Endothelial cell of umbilical vein (primary cell): ENCODE data around the gene MARK3. TPM values are rescaled to one million over a fixed set of nuclear protein-coding genes. Genes with fewer than 3 reads are reported as not detected.

Experiments used
- BruUV-seq: library from RNA; stranded (reverse); fragments of 400-500 nt; replicated peaks from 2 replicates; lab custom pipeline; 2021; lab: Mats Ljungman, UMichigan
- CTCF ChIA-PET: fragments of 300-600, 350-600 bp; sonication (Branson Sonifier 250); formaldehyde crosslinking; loops from one replicate; lab custom pipeline; 2021; ENCODE audit warnings: antibody characterized with exemption, inconsistent platforms; lab: Charles Lee
- POLR2A ChIA-PET: fragments of 300-600, 350-600 bp; sonication (Branson Sonifier 250); formaldehyde crosslinking; loops from one replicate; lab custom pipeline; 2021; ENCODE audit warnings: antibody characterized with exemption, inconsistent platforms; lab: Charles Lee
- DNase-seq: peaks from one replicate; pipeline ENCODE4 v3.0.0-alpha.2; 2011; ENCODE audit warnings: low read depth, low spot score
- FAIRE-seq: peaks from 2 replicates; lab custom pipeline; 2011; peaks lifted over from hg19 to GRCh38; lab: Jason Lieb, UNC
- H2AFZ ChIP-seq: 2 replicates; pipeline ENCODE4 v1.6.0; 2012; ENCODE audit warnings: low read depth, low read length, control low read depth, inconsistent platforms
- H3K27ac ChIP-seq: 2 replicates; pipeline ENCODE4 v1.5.1; 2011; ENCODE audit warnings: low read depth, mild to moderate bottlenecking, control low read depth, low read length, moderate library complexity; ENCODE audit not compliant: insufficient read depth
- H3K27me3 ChIP-seq, 2 experiments: 2 replicates each; pipeline versions ENCODE4 v1.6.0 to v1.6.1; 2011; ENCODE audit warnings: low read length in 2 of 2, mixed read lengths in 1 of 2; ENCODE audit not compliant: control insufficient read depth in 2 of 2, insufficient read depth in 2 of 2
- H3K36me3 ChIP-seq, 2 experiments: 2 replicates in 1 of 2; 3 replicates in 1 of 2; pipeline ENCODE4 v1.5.1; 2011; ENCODE audit warnings: low read length in 2 of 2, mild to moderate bottlenecking in 1 of 2, moderate library complexity in 1 of 2; ENCODE audit not compliant: control insufficient read depth in 2 of 2, insufficient read depth in 2 of 2; ENCODE audit errors: extremely low read depth in 1 of 2
- H3K4me1 ChIP-seq: 3 replicates; pipeline ENCODE4 v1.5.1; 2011; ENCODE audit warnings: mild to moderate bottlenecking, low read length; ENCODE audit not compliant: control insufficient read depth, insufficient read depth; ENCODE audit errors: extremely low read depth
- H3K4me2 ChIP-seq: 2 replicates; pipeline ENCODE4 v1.6.1; 2011; ENCODE audit warnings: low read length, control low read depth, mixed read lengths; ENCODE audit not compliant: insufficient read depth
- H3K4me3 ChIP-seq, 3 experiments: fragments of 200-600 bp in 1 of 3; sonication (generic), shearing (Covaris generic) in 1 of 3; replicated peaks in 1 of 3; 2 replicates each; pipeline ENCODE4 v1.5.1; 2011 to 2016; ENCODE audit warnings: control low read depth in 3 of 3, low read length in 3 of 3, mild to moderate bottlenecking in 2 of 3, inconsistent platforms in 1 of 3, low read depth in 1 of 3, moderate library complexity in 1 of 3; ENCODE audit not compliant: insufficient read depth in 1 of 3
- H3K79me2 ChIP-seq: 2 replicates; pipeline ENCODE4 v1.6.0; 2012; ENCODE audit warnings: low read length, inconsistent platforms; ENCODE audit not compliant: control insufficient read depth, insufficient read depth
- H3K9ac ChIP-seq: replicated peaks from 2 replicates; pipeline ENCODE3; 2011; ENCODE audit warnings: low read length, control low read depth; ENCODE audit not compliant: insufficient read depth; ENCODE audit errors: extremely low read depth
- H3K9me1 ChIP-seq: replicated peaks from 3 replicates; pipeline ENCODE4 v1.6.0; 2011; ENCODE audit warnings: mild to moderate bottlenecking, low read length; ENCODE audit not compliant: control insufficient read depth, insufficient read depth; ENCODE audit errors: extremely low read depth
- H3K9me3 ChIP-seq: replicated peaks from 2 replicates; pipeline ENCODE4 v1.5.1; 2012; ENCODE audit warnings: low read length, inconsistent platforms; ENCODE audit not compliant: control insufficient read depth, insufficient read depth
- H4K20me1 ChIP-seq: replicated peaks from 2 replicates; pipeline ENCODE3; 2011; ENCODE audit warnings: mild to moderate bottlenecking, low read length; ENCODE audit not compliant: control insufficient read depth, insufficient read depth; ENCODE audit errors: extremely low read depth
- EZH2 ChIP-seq: IDR thresholded peaks from 2 replicates; pipeline ENCODE4 v1.6.1; 2012; ENCODE audit warnings: borderline replicate concordance, low read depth, mild to moderate bottlenecking, moderate library complexity, low read length, inconsistent platforms; ENCODE audit not compliant: severe bottlenecking
- MYC ChIP-seq: IDR thresholded peaks from one replicate; pipeline ENCODE4 v1.6.1; 2011; ENCODE audit warnings: mild to moderate bottlenecking, low read depth, low read length
- POLR2AphosphoS5 ChIP-seq: IDR thresholded peaks from 2 replicates; pipeline ENCODE4 v1.6.1; 2012; ENCODE audit warnings: low read depth, mild to moderate bottlenecking, control low read depth, low read length, moderate library complexity; ENCODE audit not compliant: insufficient read depth
- dilution Hi-C: fragments of 300-500 bp; cut with MboI; formaldehyde crosslinking; loops from one replicate; pipeline ENCODE4 v1.15.0; 2019; ENCODE audit warnings: low sequenced_read_pairs; ENCODE audit not compliant: extremely low pct_ligation_motif_present
- intact Hi-C: fragments of 100-400 bp; cut with micrococcal nuclease; formaldehyde crosslinking; loops from one replicate; pipeline ENCODE4 v1.10.0; 2022
- polyA plus RNA-seq, 4 experiments: library from polyadenylated mRNA; depleted of rRNA in 3 of 4; stranded (reverse) in 3 of 4; unstranded in 1 of 4; fragments of >200 nt; gene quantifications; 2 replicates each; pipeline versions ENCODE4 v1.2.1 to v1.2.3, GENCODE V29; 2011 to 2012; ENCODE audit warnings: missing spikeins in 1 of 4
- total RNA-seq: library from RNA; stranded (reverse); gene quantifications from 2 replicates; pipeline ENCODE4 v1.2.3, GENCODE V29; 2021

MARK3 gene
- total and polyA plus RNA-seq, 2 donors (not counting 3 experiments of a cell fraction or from before 2014, with no cell fraction given): 46.6 to 96.1 TPM

- H3K9me1 ChIP-seq: no peaks in the 10 kb centered on the region
- CTCF ChIA-PET: interaction anchor here (1.1 to 8.0 kb wide), 5 partner anchors 10 to 25 kb away, joined by 3 to 209 read pairs (median 4); no protein-coding TSS in a partner anchor
Observed at GRCh38 chr14:103521438-103521950, 136.3 kb downstream of the MARK3 start.

GRCh38 chr14:103521951-103522563, 136.8 kb downstream of the MARK3 start:
- ChIA-PET CTCF (interaction anchor here (1.2 to 8.0 kb wide), 3 partner anchors 9 to 25 kb away, joined by 3 to 209 read pairs (median 4); no protein-coding TSS in a partner anchor), POLR2A (no interaction called here)
- H3K79me2 ChIP-seq: no peaks in the 10 kb centered on the region
- H3K9me3 ChIP-seq: no peaks in the 10 kb centered on the region
- H3K27me3 ChIP-seq: peaks cover 19 to 34% of the 10 kb centered on the region in 2 experiments
- peak; percentile 93 for TF ChIP-seq EZH2
- TF ChIP-seq MYC: no peak
- H3K4me3 ChIP-seq: peak overlapping the region in 1 of 3 experiments; percentile 35
- peaks cover 14% of the 10 kb centered on the region for H3K4me1 ChIP-seq
- intact Hi-C loops: no loop called here
- BruUV-seq: no TSS peak
- H3K9me1 ChIP-seq: no peaks in the 10 kb centered on the region
- H3K27ac ChIP-seq: no peak overlapping the region
- DNase-seq (no peak), FAIRE-seq (no peak)
- no peak overlapping the region for H2AFZ ChIP-seq
- dilution Hi-C loops: no loop called here
- H3K4me2 ChIP-seq: no peak overlapping the region
- H4K20me1 ChIP-seq: no peaks in the 10 kb centered on the region
- H3K9ac ChIP-seq: no peak overlapping the region
- no peaks in the 10 kb centered on the region for H3K36me3 ChIP-seq

More at GRCh38 chr14:103521438-103521950, 136.3 kb downstream of the MARK3 start:
- H3K4me3 ChIP-seq: peak overlapping the region in 1 of 3 experiments; percentile 35
- peak overlapping the region; percentile 27 for H2AFZ ChIP-seq
- POLR2A ChIA-PET: no interaction called here
- TF ChIP-seq EZH2 (peak; percentile 76), POLR2AphosphoS5 (no peak)
- no peaks in the 10 kb centered on the region for H3K36me3 ChIP-seq
- peaks cover 14% of the 10 kb centered on the region for H3K4me1 ChIP-seq
- H3K9me3 ChIP-seq: no peaks in the 10 kb centered on the region
- no peaks in the 10 kb centered on the region for H4K20me1 ChIP-seq
- intact Hi-C loops (no loop called here), dilution Hi-C loops (no loop called here)
- DNase-seq (no peak), FAIRE-seq (no peak)
- no TSS peak for BruUV-seq
- H3K27ac ChIP-seq: no peak overlapping the region
- peaks cover 19 to 34% of the 10 kb centered on the region in 2 experiments for H3K27me3 ChIP-seq
- H3K4me2 ChIP-seq: no peak overlapping the region
- no peaks in the 10 kb centered on the region for H3K79me2 ChIP-seq
- H3K9ac ChIP-seq: no peak overlapping the region
